ENCODE measurements around the gene PVALEF. TPM values are rescaled to one million over a fixed set of nuclear protein-coding genes. Genes with fewer than 3 reads are reported as not detected.

The PVALEF gene
- not detected for total RNA-seq
- long read RNA-seq = 0 reads

GRCh38 chr17:81165246-81166032 is at the start of gene PVALEF:
Gene PVALEF, plus strand, starts transcription at chr17:81165507. Its CDS starts 15,720 bp downstream, at chr17:81181227.
- Histone ChIP-seq H3K4me1 (peaks cover 9% of the 10 kb centered on the region), H3K27me3 (peaks cover 15% of the 10 kb centered on the region), H3K4me3 (peak within 1 kb of the TSS; percentile 14), H3K9me3 (no peaks in the 10 kb centered on the region), H3K36me3 (no peaks in the 10 kb centered on the region), H3K27ac (no peak within 1 kb of the TSS)
- no peak for DNase-seq
- intact Hi-C loops (cut with DNase I) = no loop called here
- TF ChIP-seq, protein P1, sequence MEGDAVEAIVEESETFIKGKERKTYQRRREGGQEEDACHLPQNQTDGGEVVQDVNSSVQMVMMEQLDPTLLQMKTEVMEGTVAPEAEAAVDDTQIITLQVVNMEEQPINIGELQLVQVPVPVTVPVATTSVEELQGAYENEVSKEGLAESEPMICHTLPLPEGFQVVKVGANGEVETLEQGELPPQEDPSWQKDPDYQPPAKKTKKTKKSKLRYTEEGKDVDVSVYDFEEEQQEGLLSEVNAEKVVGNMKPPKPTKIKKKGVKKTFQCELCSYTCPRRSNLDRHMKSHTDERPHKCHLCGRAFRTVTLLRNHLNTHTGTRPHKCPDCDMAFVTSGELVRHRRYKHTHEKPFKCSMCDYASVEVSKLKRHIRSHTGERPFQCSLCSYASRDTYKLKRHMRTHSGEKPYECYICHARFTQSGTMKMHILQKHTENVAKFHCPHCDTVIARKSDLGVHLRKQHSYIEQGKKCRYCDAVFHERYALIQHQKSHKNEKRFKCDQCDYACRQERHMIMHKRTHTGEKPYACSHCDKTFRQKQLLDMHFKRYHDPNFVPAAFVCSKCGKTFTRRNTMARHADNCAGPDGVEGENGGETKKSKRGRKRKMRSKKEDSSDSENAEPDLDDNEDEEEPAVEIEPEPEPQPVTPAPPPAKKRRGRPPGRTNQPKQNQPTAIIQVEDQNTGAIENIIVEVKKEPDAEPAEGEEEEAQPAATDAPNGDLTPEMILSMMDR (IDR thresholded peaks at IDR 0.05) = no peak
- ATAC-seq = no peak

DNA sequence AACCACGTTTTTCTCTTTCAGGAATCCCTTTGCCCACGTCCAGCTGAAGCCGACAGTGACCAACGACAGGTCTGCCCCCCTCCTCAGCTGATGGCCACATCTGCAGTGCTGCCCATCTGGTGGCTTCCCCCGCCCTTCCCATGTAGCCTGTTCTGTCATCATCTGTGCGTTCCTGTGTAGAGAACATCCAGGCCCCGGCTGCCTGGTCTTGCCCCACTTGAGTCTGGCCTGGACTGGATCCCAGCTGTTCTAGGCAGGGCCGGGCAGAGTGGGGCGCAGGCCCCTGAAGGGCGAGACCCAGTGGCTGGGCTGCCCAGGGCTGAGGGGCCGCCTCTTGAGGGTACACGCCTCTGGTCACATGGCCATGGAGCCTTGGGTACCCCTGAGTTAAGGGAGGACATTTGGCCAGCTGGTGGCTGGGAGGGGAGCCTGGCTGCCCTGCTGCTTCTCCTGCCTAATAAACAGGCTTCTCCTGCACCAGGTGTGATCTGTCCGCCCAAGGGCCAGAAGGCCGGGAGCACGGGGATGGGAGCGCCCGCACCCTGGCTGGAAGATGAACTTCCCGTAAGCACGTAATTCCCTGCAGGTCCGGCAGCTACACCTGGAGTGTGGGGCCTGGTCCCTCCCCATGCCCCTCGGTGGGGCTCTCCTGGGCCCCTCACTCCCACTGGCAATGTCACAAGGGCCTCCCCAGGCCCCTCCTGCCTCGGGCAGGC is 49.4 kb upstream of the PVALEF start:
- Histone ChIP-seq H3K27ac (no peak overlapping the region), H3K36me3 (peaks cover 8% of the 10 kb centered on the region)

DNA sequence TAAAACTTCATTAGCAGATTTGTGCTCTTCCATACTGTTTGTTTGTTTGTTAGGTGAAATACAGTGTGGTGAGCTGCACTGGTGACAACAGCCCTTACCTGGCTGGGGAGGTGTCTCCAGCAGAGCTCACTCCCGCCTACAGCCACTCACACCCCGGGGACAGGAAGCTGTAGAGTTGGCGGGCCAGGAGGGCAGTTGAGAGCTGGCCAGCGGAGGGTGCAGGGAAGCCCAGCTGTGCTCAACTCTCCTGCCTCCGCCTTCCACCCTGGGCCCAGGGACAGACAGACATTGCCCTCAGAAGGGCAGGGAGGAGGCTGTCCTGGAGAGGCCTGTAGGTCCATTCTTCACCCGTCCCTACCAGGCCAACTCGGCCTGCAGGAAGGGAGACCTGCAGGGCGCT is 48.6 kb upstream of the PVALEF start:
- ATAC-seq (no peak), DNase-seq (no peak)
- H3K36me3 ChIP-seq = peaks cover 8% of the 10 kb centered on the region
- no peaks in the 10 kb centered on the region for H3K4me1 ChIP-seq
- no peaks in the 10 kb centered on the region for H3K9me3 ChIP-seq
- TF ChIP-seq, protein P1 (IDR thresholded peaks at IDR 0.05) = no peak
- no peak overlapping the region for H3K4me3 ChIP-seq
- H3K27ac ChIP-seq = no peak overlapping the region
- intact Hi-C loops (cut with DNase I) = no loop called here
- no peaks in the 10 kb centered on the region for H3K27me3 ChIP-seq

More for the DNA sequence above, 49.4 kb upstream of the PVALEF start:
- TF ChIP-seq, protein P1 (IDR thresholded peaks at IDR 0.05) = no peak
- H3K9me3 ChIP-seq = no peaks in the 10 kb centered on the region
- intact Hi-C loops (cut with DNase I) = no loop called here
- DNase-seq (no peak), ATAC-seq (peak; percentile 2)
- no peaks in the 10 kb centered on the region for H3K27me3 ChIP-seq
- H3K4me1 ChIP-seq = no peaks in the 10 kb centered on the region
- H3K4me3 ChIP-seq = no peak overlapping the region

DNA sequence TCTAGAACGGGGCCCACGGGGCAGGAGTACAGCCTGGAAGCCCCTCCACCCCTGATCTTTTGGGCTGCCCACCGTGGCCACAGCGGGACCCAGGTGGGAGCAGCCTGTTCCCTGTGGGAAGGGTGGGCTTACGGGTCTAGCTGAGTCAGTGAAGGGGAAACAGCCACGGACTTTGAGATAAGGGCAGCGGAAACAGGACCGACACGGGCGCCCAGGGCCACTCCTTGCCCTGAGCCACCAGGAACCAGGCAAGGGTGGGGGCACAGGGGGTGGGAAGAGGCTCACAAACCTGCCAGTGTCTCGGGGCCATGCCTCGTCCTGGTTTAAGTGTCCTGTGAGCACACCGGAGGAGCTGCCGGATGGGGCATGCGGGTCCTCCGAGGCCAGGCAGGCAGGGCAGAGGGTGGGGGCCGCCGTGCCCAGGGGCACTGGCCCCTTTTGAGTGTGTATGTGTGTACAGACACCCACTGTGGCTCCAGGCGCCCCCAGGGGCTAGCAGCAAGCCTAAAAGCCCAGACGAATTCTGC is 47.6 kb upstream of the PVALEF start:
- Histone ChIP-seq H3K27me3 (no peaks in the 10 kb centered on the region), H3K27ac (no peak overlapping the region), H3K4me1 (no peaks in the 10 kb centered on the region), H3K9me3 (no peaks in the 10 kb centered on the region), H3K36me3 (peaks cover 8% of the 10 kb centered on the region), H3K4me3 (no peak overlapping the region)
- no peak for DNase-seq
- intact Hi-C loops (cut with DNase I) = no loop called here
- no peak for ATAC-seq
- TF ChIP-seq, protein P1 (IDR thresholded peaks at IDR 0.05) = no peak

DNA sequence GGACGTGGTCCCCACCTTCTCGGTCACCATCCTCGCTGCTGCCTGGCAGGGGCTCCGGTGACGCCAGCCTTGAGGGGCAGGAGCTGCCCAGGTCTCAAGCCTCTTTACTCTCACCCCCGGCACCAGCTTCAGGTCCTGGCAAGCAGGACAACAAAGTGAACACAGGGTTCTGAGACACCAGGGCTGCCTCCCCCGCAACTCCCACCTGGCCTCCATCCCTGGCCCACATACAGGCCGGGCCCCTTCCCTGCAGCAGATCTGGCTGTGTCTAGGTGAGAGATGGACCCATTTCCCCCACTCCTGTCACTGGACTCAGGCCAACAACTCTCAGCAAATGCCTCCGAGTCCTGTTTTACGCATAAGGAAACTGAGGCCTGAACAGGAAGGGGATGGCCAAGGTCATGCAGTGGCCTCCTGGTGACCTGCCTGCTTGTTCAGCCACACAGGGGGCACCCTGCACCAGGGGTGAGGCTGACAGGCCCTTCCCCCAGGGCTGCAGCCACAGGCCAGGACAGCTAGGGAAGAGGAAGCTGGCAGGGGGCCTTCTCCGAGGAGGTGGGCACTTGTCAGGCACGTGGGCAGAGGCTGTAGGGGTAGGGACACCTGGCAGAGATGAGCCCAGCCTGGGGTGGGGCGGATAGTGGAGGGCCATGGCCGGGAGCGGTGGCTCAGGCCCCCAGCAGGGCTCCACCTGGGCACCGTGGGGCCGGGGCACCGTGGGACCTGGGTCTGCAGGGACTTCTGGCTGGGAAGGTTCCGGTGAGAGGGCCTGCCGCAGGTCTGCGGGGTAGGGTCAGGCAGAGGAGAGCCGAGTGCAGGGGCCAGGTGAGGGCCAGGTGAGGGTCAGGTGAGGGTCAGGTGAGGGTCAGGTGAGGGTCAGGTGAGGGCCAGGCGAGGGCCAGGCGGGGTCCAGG is 46.7 kb upstream of the PVALEF start:
- TF ChIP-seq, protein P1 (IDR thresholded peaks at IDR 0.05) = no peak
- peak; percentile 0 for ATAC-seq
- Histone ChIP-seq H3K9me3 (no peaks in the 10 kb centered on the region), H3K4me3 (no peak overlapping the region), H3K36me3 (peaks cover 8% of the 10 kb centered on the region), H3K27ac (no peak overlapping the region), H3K27me3 (no peaks in the 10 kb centered on the region), H3K4me1 (no peaks in the 10 kb centered on the region)
- intact Hi-C loops (cut with DNase I) = no loop called here
- DNase-seq = no peak

Measured in upper lobe of right lung (tissue), 1 donor.